HCT116 (cell line): ENCODE data around the gene HIGD1A. TPM values are rescaled to one million over a fixed set of nuclear protein-coding genes. Genes with fewer than 3 reads are reported as not detected.

Experiments used
- ATAC-seq: fragments of 200-7000 bp; cut with Tn5 transposase; 2 replicates; pipeline ENCODE4 v1.9.1; 2020; ENCODE audit warnings: mild to moderate bottlenecking, moderate library complexity
- BruUV-seq: library from RNA; stranded (reverse); fragments of 400-500 nt; replicated peaks from 2 replicates; lab custom pipeline; 2021; lab: Mats Ljungman, UMichigan
- CTCF ChIA-PET: fragments of 300-600 bp; sonication (Branson Sonifier 250); formaldehyde crosslinking; loops from one replicate; lab custom pipeline; 2021; ENCODE audit warnings: antibody characterized with exemption; lab: Charles Lee
- POLR2A ChIA-PET: fragments of 300-600, 350-600 bp; sonication (Branson Sonifier 250); formaldehyde crosslinking; loops from one replicate; lab custom pipeline; 2021; ENCODE audit warnings: antibody characterized with exemption; lab: Charles Lee
- RAD21 ChIA-PET, 2 experiments: fragments of 300-600 bp; sonication (Branson Sonifier 250); formaldehyde crosslinking; loops; one replicate each; lab custom pipeline; 2023; ENCODE audit warnings: low total read pairs in 2 of 2; ENCODE audit not compliant: uncharacterized antibody in 2 of 2, unreplicated experiment in 2 of 2, low non-redundant PET in 1 of 2; lab: Charles Lee
- DNase-seq: peaks from one replicate; pipeline ENCODE4 v3.0.0-alpha.2; 2010; ENCODE audit warnings: low read depth, low spot score
- H2AFZ ChIP-seq: fragments of 200-600 bp; shearing (Covaris generic), sonication (generic); 2 replicates; pipeline ENCODE4 v1.6.1; 2017; ENCODE audit warnings: low read depth, mixed run types, mixed read lengths, antibody characterized with exemption, low read length; ENCODE audit not compliant: poor library complexity, severe bottlenecking
- H3K27ac ChIP-seq: 2 replicates; pipeline ENCODE4 v1.5.1; 2012; ENCODE audit warnings: low read depth, low read length
- H3K27me3 ChIP-seq: fragments of 200-600 bp; sonication (generic); 2 replicates; pipeline ENCODE4 v1.6.1; 2016; ENCODE audit warnings: mixed run types, low read length, mixed read lengths; ENCODE audit not compliant: insufficient read depth
- H3K36me3 ChIP-seq, 2 experiments: fragments of 200-500 bp in 1 of 2; fragments of 200-600 bp in 1 of 2; sonication (Bioruptor generic) in 1 of 2; sonication (generic) in 1 of 2; 2 replicates each; pipeline versions ENCODE4 v1.5.1 to v1.6.1; 2014 to 2016; ENCODE audit warnings: low read length in 2 of 2, inconsistent platforms in 1 of 2, mixed read lengths in 1 of 2, mixed run types in 1 of 2; ENCODE audit not compliant: insufficient read depth in 2 of 2, control insufficient read depth in 1 of 2
- H3K4me1 ChIP-seq, 2 experiments: fragments of 200-600 bp in 1 of 2; sonication (generic) in 1 of 2; 2 replicates each; pipeline versions ENCODE4 v1.5.1 to v1.6.1; 2012 to 2017; ENCODE audit warnings: low read length in 2 of 2, inconsistent platforms in 1 of 2, mild to moderate bottlenecking in 1 of 2, mixed read lengths in 1 of 2, mixed run types in 1 of 2, moderate library complexity in 1 of 2; ENCODE audit not compliant: insufficient read depth in 2 of 2, control insufficient read depth in 1 of 2
- H3K4me2 ChIP-seq: fragments of 200-600 bp; sonication (generic); 2 replicates; pipeline ENCODE4 v1.6.1; 2017; ENCODE audit warnings: mixed run types, low read length, mixed read lengths
- H3K4me3 ChIP-seq, 2 experiments: fragments of 200-600 bp in 1 of 2; sonication (generic) in 1 of 2; replicated peaks in 1 of 2; 2 replicates each; pipeline ENCODE4 v1.5.1; 2011 to 2016; ENCODE audit warnings: low read length in 2 of 2, control low read depth in 1 of 2, low read depth in 1 of 2, mild to moderate bottlenecking in 1 of 2, mixed read lengths in 1 of 2, mixed run types in 1 of 2
- H3K79me2 ChIP-seq: fragments of 200-600 bp; sonication (generic); 2 replicates; pipeline ENCODE4 v1.6.1; 2017; ENCODE audit warnings: mild to moderate bottlenecking, mixed run types, low read length, moderate library complexity, mixed read lengths; ENCODE audit not compliant: insufficient read depth
- H3K9ac ChIP-seq: fragments of 200-600 bp; sonication (generic); 2 replicates; pipeline ENCODE4 v1.6.1; 2016; ENCODE audit warnings: low read length, mixed read lengths
- H3K9me2 ChIP-seq: fragments of 200-600 bp; sonication (generic), shearing (Covaris generic); 2 replicates; pipeline ENCODE4 v1.6.1; 2017; ENCODE audit warnings: mixed run types, mild to moderate bottlenecking, moderate library complexity; ENCODE audit not compliant: insufficient read depth
- H3K9me3 ChIP-seq, 2 experiments: fragments of 200-500 bp in 1 of 2; fragments of 200-600 bp in 1 of 2; sonication (Bioruptor generic) in 1 of 2; sonication (generic) in 1 of 2; 2 replicates each; pipeline ENCODE4 v1.6.1; 2014 to 2017; ENCODE audit warnings: low read length in 2 of 2, mixed read lengths in 2 of 2, inconsistent platforms in 1 of 2, low read depth in 1 of 2, mild to moderate bottlenecking in 1 of 2, mixed run types in 1 of 2, moderate library complexity in 1 of 2; ENCODE audit not compliant: control insufficient read depth in 1 of 2, insufficient read depth in 1 of 2
- H4K20me1 ChIP-seq: fragments of 200-600 bp; sonication (generic), shearing (Covaris generic); 2 replicates; pipeline ENCODE4 v1.6.1; 2017; ENCODE audit warnings: mixed run types, mild to moderate bottlenecking, moderate library complexity; ENCODE audit not compliant: insufficient read depth
- EZH2 ChIP-seq: fragments of 200-600 bp; sonication (generic); IDR thresholded peaks from 2 replicates; pipeline ENCODE4 v1.6.1; 2017; ENCODE audit warnings: antibody characterized with exemption, mixed run types
- FOSL1 ChIP-seq: IDR thresholded peaks from 2 replicates; pipeline ENCODE4 v1.6.1; 2012; ENCODE audit warnings: low read depth
- RAD21 ChIP-seq: IDR thresholded peaks from 2 replicates; pipeline ENCODE4 v1.6.1; 2012; ENCODE audit warnings: low read depth, mild to moderate bottlenecking
- SIN3A ChIP-seq: IDR thresholded peaks from 2 replicates; pipeline ENCODE4 v1.6.1; 2012; ENCODE audit warnings: low read depth
- intact Hi-C: fragments of 100-400 bp; cut with micrococcal nuclease; formaldehyde crosslinking; loops from 2 replicates; pipeline ENCODE4 v1.10.0; 2022
- total RNA-seq: library from RNA; stranded (reverse); gene quantifications from one replicate; pipeline ENCODE4 v1.2.1, GENCODE V29; 2021; ENCODE audit not compliant: unreplicated experiment
- TF ChIP-seq, protein P1 (sequence below): IDR thresholded peaks from 2 replicates; pipeline ENCODE4 v1.6.1; 2011; ENCODE audit warnings: mild to moderate bottlenecking, low read length, moderate library complexity; ENCODE audit not compliant: insufficient replicate concordance; ENCODE audit errors: extremely low read depth
- TF ChIP-seq, protein P2 (sequence below), 3 experiments: fragments of 200-600 bp in 1 of 3; sonication (generic) in 1 of 3; IDR thresholded peaks in 2 of 3; conservative IDR thresholded peaks in 1 of 3; 2 replicates each; pipeline ENCODE4 v1.5.1; 2012 to 2017; ENCODE audit warnings: low read depth in 2 of 3, low read length in 2 of 3, antibody characterized with exemption in 1 of 3, borderline replicate concordance in 1 of 3, control low read depth in 1 of 3, mild to moderate bottlenecking in 1 of 3, mixed read lengths in 1 of 3, mixed run types in 1 of 3, moderate library complexity in 1 of 3; ENCODE audit not compliant: insufficient read depth in 1 of 3

Gene HIGD1A
- total RNA-seq, 1 experiment from 2014 or later: 71.2 TPM

DNA sequence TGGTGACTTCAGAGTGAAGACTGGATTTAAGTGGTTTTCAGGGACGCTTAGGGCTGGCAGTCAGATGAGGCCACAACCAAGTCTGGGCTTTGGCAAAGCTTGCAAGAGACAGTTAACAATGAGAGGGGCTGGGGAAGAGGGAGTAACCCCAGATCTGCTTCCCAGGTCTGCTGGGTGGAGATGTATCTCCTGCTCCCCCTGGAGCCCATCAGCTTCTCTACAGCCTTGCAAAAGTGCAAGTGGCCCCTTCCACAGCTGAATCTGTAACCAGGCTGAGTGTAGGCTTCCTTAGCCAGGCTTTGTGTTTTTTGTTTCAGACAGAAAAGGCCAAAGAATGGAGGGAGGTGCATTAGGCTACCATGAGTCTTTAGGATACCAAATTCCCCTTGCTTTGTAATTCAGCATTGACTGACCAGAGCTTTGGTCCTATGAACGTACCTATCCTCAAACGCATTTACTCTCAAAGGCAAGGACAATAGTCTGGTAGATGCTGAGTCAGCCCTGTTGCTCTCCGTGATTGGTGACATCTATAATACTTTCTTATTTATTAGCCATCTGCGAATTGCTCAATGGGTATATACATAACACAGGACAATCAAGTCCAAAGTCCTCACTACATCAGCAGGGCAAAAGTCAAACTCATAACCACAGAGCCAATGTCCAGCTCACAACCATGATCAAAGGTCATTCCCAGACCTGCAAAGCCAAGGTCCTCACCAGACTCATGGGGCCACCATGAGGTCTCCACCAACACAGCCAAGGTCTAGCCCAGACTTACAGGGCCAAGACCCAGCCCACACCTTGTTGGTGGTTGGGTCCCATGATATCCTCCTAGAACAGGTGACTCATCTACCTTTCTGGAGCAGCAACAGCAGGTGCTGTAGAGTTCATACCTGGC is 48.4 kb downstream of the HIGD1A start:
- no peaks in the 10 kb centered on the region for H3K79me2 ChIP-seq
- no peak for DNase-seq
- H3K27ac ChIP-seq: no peak overlapping the region
- H3K36me3 ChIP-seq: no peaks in the 10 kb centered on the region
- intact Hi-C loops: no loop called here
- H3K9me3 ChIP-seq: no peaks in the 10 kb centered on the region
- TF ChIP-seq, protein P1, sequence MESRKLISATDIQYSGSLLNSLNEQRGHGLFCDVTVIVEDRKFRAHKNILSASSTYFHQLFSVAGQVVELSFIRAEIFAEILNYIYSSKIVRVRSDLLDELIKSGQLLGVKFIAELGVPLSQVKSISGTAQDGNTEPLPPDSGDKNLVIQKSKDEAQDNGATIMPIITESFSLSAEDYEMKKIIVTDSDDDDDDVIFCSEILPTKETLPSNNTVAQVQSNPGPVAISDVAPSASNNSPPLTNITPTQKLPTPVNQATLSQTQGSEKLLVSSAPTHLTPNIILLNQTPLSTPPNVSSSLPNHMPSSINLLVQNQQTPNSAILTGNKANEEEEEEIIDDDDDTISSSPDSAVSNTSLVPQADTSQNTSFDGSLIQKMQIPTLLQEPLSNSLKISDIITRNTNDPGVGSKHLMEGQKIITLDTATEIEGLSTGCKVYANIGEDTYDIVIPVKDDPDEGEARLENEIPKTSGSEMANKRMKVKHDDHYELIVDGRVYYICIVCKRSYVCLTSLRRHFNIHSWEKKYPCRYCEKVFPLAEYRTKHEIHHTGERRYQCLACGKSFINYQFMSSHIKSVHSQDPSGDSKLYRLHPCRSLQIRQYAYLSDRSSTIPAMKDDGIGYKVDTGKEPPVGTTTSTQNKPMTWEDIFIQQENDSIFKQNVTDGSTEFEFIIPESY: no peak
- no peak for TF ChIP-seq FOSL1
- TF ChIP-seq RAD21: peak; percentile 58
- no peak for TF ChIP-seq EZH2
- TF ChIP-seq SIN3A: no peak
- TF ChIP-seq, protein P2, sequence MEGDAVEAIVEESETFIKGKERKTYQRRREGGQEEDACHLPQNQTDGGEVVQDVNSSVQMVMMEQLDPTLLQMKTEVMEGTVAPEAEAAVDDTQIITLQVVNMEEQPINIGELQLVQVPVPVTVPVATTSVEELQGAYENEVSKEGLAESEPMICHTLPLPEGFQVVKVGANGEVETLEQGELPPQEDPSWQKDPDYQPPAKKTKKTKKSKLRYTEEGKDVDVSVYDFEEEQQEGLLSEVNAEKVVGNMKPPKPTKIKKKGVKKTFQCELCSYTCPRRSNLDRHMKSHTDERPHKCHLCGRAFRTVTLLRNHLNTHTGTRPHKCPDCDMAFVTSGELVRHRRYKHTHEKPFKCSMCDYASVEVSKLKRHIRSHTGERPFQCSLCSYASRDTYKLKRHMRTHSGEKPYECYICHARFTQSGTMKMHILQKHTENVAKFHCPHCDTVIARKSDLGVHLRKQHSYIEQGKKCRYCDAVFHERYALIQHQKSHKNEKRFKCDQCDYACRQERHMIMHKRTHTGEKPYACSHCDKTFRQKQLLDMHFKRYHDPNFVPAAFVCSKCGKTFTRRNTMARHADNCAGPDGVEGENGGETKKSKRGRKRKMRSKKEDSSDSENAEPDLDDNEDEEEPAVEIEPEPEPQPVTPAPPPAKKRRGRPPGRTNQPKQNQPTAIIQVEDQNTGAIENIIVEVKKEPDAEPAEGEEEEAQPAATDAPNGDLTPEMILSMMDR (IDR thresholded peaks at IDR 0.05 in 2 of 3, conservative IDR thresholded peaks at IDR 0.05 in 1 of 3; ENCODE audit: borderline replicate concordance in 1 of 3, insufficient read depth in 1 of 3, low read depth in 2 of 3, low read length in 2 of 3): peak; percentile 40 to 61 (median 57); a peak in 5 of 6 replicates
- no TSS peak for BruUV-seq
- CTCF ChIA-PET: interaction anchor here (1.0 to 2.0 kb wide), 3 partner anchors 11 to 143 kb away, joined by 3 to 7 read pairs (median 5); no protein-coding TSS in a partner anchor
- no peaks in the 10 kb centered on the region for H3K9me2 ChIP-seq
- no peak overlapping the region for H3K4me3 ChIP-seq
- no peak overlapping the region for H2AFZ ChIP-seq
- POLR2A ChIA-PET: no interaction called here
- no peaks in the 10 kb centered on the region for H3K4me1 ChIP-seq
- RAD21 ChIA-PET: no interaction called here
- no peak overlapping the region for H3K9ac ChIP-seq
- ATAC-seq: peak; percentile 96
- H4K20me1 ChIP-seq: no peaks in the 10 kb centered on the region
- no peak overlapping the region for H3K4me2 ChIP-seq
- H3K27me3 ChIP-seq: no peaks in the 10 kb centered on the region
